VCaP (cell line): ENCODE data around the gene SUMF2.

Experiments
- H3K27ac ChIP-seq: fragments of 450-650 bp; 2 replicates; pipeline ENCODE4 v1.5.1; 2017
- TF ChIP-seq, protein P1 (sequence below): fragments of 450-650 bp; conservative IDR thresholded peaks from 2 replicates; pipeline ENCODE4 v1.5.1; 2017; ENCODE audit warnings: mild to moderate bottlenecking, moderate library complexity

SUMF2 gene

GRCh38 chr7:56125831-56126230 is 61.7 kb downstream of the SUMF2 start:
- TF ChIP-seq, protein P1, sequence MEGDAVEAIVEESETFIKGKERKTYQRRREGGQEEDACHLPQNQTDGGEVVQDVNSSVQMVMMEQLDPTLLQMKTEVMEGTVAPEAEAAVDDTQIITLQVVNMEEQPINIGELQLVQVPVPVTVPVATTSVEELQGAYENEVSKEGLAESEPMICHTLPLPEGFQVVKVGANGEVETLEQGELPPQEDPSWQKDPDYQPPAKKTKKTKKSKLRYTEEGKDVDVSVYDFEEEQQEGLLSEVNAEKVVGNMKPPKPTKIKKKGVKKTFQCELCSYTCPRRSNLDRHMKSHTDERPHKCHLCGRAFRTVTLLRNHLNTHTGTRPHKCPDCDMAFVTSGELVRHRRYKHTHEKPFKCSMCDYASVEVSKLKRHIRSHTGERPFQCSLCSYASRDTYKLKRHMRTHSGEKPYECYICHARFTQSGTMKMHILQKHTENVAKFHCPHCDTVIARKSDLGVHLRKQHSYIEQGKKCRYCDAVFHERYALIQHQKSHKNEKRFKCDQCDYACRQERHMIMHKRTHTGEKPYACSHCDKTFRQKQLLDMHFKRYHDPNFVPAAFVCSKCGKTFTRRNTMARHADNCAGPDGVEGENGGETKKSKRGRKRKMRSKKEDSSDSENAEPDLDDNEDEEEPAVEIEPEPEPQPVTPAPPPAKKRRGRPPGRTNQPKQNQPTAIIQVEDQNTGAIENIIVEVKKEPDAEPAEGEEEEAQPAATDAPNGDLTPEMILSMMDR: no peak
- no peak overlapping the region for H3K27ac ChIP-seq

- TF ChIP-seq, protein P1: no peak
- no peak overlapping the region for H3K27ac ChIP-seq
Measured at GRCh38 chr7:56127241-56127975, 63.3 kb downstream of the SUMF2 start.
